GM19467 (cell line): Measurements from ENCODE around the gene TBC1D2.
"Not testable (repeated sequence)": the region's sequence is repeated elsewhere in the genome, so short reads cannot be mapped to it uniquely, and the experiment has no call there.

Source experiments
- ATAC-seq: cut with Tn5 transposase; IDR thresholded peaks from one replicate; pipeline ENCODE4 v1.9.1; 2021; ENCODE audit warnings: mild to moderate bottlenecking, moderate library complexity; ENCODE audit not compliant: unreplicated experiment

The TBC1D2 gene

DNA sequence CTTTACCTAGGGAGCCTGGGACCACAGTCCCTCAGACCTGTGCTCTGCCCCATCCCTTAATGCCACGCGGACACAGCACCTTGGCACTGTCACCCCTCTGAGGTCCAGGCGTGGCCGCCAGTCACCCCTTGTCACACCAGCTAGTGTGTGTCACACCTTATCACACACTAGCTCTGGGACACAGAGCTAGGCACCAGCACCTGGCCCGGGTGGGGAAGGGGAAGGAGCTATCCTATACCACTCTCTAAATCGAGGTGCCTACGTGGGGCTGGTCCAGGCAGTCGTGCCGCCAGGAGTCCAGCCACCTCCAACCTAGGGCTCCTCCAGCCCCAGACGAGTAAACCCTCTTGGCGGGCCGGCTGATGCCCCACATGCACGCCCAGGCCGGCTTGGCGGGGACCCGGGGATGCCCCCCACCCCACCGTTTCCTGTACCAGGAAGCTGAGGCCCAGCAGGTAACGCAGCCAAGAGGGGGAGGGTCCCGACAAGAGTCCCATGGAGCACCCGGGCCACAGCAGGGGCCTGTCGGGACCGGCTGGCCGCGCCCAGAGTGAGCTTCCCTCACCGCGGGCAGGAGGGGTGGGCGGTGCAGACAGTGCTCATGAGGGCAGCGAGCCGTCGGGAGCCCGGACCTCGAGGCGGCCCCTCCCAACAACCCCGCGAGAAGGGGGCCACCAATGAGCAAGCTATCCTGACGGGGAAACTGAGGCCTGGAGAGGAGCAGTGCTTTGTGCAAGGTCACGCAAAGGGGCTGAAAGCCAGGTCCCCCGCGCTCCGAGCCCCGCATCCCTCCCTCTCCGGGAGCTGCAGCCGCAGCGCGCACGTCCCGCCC, 63.6 kb downstream of the TBC1D2 start:
- ATAC-seq = no peak

DNA sequence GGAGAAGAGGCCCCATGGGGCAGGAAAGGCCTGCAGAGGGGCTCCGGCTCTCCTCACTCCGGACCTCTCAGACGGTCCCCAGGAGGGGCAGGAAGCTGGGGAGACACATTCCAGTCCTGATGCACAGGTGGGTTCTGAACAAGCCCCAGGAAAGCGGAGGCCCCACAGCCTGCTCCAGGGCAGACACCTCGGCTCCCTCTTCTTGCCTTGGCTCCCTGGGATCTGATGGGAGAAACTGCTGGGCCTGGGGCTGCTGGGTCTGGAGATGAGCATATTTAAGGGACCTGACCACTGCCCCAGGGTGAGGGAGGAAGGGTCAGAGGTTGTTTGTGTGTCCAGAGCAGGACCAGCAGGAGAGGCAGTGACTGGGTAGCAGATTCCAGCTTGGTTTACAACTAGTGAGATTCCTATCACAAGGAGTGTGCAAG, 64.3 kb downstream of the TBC1D2 start:
- ATAC-seq = no peak

DNA sequence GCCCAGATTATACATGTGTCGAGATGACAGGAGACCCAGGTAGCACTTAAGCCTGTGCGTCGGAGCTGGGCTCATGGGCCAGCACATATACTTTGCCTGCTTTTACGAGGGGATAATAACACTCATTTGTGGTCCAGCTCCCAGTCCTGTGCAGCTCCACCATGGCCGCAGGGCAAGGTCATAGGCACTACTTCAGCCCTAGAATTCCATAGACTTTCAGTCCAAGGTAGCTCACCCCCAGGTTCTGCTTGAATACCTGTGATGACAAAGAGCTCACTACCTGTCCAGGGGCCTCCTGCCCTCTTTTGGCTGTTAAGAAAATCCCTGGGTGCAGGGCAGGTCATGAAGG, 64.7 kb downstream of the TBC1D2 start:
- no peak for ATAC-seq

DNA sequence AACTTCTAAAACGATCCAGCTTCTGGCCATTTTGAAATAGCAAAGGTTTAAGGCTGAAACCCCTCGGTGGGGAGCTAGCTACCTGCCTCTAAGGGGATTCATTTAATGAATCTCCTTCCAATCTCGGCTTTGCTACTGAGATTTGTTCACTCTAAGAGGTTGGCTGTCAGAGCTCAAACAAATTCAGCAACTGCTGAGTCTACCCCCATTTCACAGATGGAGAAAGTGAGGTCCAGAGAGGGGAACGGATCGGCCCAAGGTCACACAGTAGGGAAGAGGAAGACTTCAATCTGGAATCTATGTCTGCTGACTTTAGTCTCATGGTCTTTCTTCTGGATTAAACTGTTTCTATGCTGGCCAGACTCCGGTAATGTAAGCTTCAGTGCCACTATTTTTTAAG, 66.0 kb downstream of the TBC1D2 start:
- ATAC-seq = no peak

DNA sequence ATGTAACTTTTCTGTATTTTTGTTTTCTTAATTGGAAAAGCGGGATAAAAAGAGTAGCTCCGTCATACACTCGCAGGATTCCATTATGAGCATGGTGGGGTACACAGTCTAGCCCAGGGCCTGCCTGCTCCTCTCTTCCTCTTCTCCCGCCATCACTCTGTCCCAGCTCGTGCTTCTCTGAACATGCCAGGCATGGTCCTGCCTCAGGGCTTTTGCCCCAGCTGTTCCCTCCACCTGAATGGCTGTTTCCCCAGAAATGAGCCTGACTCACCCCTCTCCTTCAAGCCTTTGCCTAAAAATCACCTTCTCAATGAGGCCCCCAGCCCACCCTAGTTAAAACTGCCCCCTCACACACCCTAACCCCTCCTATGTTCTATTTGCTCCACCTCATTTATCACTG, 67.5 kb downstream of the TBC1D2 start:
- no peak for ATAC-seq

DNA sequence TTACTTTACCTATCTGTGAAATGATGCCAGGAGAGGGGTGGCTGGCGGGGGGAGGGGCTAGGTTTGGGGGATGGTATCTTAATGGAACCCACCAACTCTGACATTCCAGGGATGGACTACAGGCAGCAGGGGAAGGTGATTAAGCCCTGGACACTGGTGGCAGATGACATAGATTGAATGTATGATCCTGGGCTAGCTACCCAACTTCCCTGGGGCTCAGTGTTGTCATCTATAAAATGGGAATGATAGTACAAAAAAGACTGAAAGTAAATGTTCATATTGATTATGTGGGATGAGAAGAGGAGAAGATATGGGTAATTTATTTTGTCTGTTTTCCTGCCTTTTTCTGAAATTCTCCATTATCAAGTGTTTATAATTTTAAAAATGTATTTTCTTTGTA, 69.2 kb downstream of the TBC1D2 start:
- ATAC-seq = no peak

DNA sequence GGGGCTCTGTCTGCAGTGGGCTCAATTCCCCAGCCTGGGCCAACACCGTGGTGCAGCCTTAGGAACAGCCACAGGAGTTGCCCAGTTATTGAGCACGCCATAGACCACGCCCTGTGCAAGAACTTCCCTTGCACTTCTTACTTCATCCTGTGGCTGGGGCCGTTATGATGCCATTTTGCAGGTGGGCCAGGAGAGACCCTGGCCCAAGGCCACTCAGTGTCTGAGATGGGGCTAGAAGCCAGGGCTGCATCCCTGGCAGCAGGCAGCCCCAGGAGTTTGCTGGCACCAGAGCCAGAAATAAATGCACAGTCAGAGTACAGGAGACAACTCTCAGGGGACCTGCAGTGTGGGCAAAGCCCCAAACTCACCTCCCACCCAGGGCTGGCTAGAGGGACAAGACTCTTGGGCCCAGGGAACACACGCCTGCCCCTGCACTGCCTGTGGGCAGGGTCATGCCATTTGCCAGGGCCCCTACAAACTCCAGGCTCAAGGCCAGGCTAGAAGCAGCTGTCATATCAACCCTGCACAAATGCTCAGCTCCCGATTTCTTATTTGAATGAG, 69.8 kb downstream of the TBC1D2 start:
- ATAC-seq = no peak

DNA sequence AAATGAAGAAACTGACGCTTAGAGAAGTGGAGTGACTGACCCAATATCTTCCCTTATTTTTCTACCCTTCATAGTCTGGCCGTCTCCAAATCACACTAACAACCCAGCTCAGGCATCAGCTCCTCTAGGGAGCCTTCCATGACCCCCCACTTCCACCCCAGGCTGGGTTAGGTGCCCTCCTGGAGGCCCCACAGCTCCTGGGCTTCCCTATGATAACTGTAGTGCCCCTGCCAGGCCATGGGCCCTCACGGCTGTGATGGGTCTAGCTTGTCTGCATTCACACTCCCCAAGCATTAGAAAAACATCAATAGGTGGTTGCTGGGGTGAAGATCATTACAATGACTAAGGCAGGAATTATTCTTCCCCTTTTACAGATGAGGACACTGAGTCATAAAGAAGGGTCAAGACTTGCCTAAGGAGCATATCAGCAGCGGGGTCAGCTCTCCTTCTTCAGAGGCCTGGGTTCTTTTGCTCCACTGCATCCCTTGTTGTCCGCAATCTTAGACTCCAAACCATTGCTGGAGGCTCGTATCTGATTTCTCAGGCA, 70.4 kb downstream of the TBC1D2 start:
- no peak for ATAC-seq

DNA sequence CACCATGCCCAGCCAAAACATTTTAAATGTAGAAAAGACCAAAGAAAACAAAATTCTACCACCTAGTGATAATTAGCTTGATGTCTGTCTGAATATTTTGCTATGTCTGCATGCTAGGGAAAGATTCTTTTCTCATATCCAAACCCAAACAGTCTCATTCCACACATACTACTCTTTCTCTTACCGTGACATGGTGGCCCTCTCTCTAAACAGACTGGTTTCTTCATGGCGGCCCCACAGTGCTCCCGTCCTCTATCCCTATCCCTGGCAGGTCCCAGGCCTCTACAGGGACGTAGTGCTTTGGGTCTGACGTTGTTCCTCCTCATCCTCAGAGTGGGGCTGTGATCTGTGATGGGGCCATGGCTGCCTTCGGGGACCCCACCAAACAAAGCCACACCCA, 71.1 kb downstream of the TBC1D2 start:
- ATAC-seq = no peak

DNA sequence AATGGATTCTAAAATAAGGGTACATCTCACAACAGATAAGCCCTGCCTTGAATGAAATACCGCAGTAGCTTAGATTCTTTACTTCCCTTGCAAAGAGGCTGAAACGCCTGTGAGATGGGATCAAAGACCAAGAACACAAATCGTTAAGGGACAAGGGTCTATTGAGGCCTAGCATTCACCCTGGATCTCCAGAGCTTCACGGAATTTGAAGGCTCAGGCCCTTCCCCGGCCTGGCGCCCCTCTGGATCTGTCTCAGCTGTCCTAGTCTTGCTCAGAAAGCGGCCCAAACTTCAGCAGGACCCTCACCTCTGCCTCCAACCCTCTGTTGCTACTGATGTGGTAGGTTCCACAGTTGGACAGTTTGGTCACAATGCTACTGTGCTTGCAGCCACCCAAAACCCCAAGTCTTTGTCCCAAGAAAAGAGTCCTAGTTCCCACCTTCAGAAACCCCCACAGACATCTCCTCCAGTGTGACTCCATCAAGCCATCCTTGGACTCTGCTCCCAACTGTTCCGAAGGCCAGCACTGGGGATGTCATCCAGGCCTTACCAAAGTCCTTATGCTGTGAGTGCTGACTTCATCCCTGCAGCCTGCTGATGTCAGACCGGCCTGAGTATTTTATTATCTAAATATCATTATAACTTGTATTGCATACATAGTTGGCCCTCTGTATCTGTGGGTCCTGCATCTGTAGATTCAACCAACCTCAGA, 72.4 kb downstream of the TBC1D2 start:
- ATAC-seq = no peak

DNA sequence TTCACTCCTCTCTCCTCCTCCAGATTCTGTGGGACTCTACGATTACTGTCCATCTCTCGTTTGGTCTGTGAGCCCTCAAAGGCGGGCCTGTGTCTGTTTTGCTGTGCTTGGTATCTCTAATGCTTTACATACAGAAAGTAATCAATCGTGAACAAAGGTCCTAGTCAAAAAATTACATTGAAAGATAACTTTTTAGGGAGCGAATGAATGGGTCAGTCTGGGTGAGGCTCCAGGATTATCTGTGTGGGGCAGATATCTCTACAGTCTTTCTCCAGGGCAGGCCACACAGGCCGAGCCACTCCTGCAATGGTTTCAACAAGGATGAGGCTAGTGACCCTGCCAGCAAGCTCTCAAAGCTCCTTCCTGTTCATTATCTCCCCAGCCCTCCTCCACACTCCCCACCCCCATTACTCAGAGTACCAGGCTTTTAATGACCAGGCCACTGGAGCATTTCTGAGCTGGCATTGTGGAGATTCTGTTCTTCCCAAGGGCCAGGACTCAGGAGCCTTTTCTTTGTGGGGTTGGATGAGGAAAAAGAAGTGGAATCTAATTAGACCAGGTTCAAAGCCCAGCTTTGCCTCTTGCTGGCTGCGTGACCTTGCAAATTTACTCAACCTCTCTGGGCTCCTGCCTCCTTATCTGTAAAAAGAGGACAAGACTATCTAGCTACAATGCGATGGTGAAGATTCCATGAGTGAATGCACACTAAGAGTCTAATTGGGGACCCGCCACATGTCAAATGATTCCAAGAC, 73.2 kb downstream of the TBC1D2 start:
- no peak for ATAC-seq

DNA sequence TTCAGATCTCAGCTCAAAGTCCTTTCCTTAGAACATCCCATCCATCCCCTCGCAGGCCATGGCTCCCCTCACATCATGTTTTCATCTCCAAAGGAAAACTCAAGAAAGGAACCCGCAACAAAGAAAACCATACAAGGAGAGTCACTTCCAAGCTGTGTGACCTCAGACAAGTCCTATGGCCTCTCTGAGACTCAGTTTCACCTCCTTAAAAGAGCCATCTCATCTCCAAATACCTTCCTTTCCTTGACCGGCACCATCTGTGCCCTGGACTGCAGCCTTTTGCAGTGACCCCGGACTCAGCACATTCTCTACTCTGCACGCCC, 73.7 kb downstream of the TBC1D2 start:
- ATAC-seq = no peak

DNA sequence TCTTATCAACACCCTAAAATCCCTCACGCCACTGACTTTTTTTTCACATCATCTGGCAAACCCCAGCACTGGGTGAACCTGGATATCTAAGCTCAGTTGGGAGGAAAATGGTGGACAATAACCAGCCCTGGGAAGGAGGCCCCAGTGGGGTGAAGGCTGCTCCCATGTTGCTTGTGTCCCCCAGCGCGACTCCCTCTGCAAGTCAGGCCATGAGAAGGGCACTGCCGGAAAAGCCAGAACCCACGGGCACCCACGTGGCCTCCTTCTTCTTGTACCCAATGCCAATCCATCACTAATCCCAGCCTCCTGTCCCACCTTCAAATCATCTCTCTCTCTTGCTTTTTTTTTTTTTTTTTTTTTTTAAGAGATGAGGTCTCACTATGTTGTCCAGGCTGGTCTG, 74.5 kb downstream of the TBC1D2 start:
- ATAC-seq = no peak

DNA sequence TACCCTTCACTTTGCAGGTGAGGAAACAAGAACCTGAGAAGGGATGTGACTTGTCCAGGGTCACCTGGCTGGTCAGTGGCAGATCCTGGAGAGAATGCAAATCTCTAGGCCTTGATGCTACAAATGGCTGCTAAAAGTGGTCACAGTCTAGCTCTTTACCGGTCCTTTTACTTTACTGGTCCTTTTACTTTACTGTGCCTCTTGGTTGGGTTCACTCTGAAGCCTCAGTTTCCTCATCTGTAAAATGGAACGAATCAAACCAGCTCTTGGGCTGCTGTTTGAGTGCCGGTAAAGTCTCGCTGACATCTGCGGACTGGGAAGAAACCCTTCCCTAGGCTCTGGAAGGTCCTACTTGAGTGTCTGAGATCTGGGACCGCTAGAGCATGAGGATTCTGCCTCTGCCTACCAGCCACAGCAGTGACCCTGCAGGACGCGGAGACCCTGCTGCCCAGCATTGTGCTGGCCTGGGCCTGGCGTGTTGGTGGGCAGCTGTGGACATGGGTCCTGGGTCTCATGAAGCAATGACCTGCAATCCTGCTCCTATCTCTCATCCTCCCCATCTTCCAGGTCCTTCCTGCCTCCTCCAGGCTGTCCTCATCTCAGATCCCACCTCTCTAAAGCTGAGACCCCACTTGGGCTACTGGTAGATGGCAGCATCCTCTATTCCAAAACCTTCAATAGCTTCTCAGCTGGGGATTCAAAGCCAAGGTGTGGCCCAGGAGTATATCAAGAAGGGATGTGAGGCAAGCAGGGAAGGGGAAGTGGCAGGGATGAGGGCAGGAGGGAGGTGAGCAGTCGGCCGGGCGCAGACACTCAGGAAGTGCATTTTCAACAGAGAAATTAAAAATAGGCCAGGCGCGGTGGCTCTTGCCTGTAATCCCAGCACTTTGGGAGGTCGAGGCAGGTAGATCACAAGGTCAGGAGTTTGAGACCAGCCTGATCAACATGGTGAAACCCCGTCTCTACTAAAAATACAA, 76.3 kb downstream of the TBC1D2 start:
- ATAC-seq = no peak

DNA sequence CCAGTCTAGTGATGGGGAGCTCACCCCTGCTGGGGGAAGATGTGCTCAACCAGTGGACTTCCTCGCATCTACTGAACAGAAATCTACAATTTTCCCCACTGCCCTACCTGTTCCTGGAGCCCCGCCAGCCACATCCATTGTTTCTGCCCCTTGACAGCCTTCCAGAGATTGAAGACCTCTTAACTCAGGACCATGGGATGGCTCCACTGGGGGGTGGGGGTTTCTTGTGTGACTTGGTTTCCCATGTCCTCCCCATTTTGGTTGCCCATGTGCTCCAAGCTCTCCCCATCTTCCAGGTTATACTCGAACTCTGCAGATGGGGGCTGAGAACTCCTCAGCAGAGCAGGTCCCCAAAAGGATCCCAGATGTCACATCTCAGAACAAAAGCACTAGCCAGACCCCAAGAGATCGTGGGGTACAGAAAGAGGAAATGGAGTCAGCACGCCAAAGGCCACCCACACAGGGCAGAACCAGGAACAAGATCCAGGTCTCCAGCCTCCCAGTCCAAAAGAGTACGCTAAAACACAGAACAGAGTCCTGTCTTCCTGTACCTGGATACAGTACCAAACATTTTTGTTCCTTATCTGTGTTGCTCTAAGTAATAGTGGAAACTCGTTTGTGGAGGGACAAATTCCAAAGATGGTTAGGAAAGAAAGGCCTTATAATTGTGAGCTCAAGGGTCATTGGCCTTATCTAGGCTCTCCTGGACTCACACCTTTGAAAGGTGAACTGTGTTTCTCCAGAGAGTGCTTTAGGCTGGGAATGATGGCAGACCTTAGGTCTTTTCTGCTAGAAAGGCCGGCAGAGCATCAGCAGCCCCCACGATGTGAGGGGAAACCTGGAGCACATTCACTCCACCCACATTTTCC, 78.8 kb downstream of the TBC1D2 start:
- ATAC-seq = no peak

DNA sequence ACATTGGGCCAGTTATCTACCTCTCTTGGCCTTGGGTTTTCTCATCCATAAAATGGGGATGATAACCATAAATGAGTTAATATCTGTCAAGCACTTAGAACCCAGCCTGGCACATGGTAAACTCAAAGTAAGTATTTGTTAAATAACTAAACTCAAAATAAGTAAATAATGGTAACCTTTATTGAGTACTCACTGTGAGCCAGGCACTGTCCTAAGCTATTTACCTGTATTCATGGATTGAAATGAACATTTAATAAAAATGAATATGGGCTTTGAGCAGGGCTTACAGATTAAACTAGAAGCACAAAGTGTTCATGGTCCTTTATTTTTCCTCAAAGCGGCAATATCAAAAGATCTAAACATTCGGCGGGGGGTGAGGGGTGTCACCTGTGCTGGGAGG, 79.7 kb downstream of the TBC1D2 start:
- ATAC-seq = no peak

DNA sequence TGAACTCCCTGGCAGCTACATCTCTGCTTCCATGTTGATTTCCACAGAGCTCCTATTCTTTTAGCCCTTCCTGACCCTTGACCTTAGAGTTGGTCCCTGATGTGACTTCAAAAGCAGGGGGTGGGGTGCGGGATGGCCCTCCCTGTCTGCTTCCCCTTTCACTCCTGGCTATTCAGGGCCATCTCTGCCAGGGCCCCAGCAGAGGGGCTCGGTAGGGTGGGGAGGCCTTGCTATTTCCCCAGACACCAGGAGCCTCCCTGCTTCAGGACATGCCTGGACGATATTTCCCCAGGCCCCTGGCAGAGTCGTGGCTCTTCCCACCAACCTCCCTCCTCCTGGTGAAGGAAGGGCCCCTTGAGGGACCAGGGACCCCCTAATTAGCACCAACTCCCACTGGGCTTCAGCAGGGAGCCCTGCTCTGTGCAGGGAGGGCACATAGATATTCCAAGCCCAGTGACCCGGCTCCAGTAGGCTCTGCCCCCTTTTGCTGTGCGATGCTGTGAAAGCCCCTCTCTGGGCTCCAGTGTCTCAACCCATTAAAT, 80.3 kb downstream of the TBC1D2 start:
- ATAC-seq = no peak

DNA sequence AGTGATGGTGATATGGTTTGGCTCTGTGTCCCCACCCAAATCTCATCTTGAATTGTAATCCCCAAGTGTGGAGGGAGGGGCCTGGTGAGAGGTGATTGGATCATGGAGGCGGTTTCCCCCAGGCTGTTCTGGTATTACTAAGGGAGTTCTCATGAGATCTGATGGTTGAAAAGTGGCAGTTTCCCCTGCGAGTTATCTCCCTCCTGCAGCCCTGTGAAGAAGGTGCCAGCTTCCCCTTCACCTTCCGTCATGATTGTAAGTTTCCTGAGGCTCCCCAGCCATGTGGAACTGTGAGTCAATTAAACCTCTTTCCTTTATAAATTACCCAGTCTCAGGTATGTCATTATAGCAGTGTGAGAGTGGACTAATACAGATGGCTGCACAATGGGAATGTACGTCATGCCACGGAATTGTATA, 80.9 kb downstream of the TBC1D2 start:
- not testable (repeated sequence) for ATAC-seq

DNA sequence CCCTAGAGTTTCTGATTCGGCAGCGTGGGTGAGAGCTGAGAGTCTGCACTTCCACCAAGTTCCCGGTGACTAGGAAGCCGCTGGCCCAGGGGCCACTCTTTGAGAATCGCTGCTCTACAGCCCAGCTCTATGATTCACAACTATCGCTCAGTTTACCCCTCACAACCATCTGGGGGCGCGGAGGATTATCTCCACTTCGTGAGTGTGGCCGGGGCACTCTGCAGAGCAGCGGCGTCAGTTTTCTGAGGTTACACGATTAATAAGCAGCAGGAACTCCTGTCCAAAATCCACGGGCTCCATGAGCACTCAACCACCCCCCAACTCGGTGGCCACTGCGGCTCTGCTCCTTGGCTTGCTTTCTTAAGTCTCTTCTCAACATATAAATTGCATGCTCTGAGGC, 82.3 kb downstream of the TBC1D2 start:
- no peak for ATAC-seq
